ENCODE measurements around the gene AGBL5. TPM values are rescaled to one million over a fixed set of nuclear protein-coding genes. Genes with fewer than 3 reads are reported as not detected.

The AGBL5 gene
- total and polyA plus RNA-seq, 2 of the 13 experiments (the other 11 are each of a cell fraction or from before 2014, with no cell fraction given): 55.9 to 73.3 TPM

- no peak for TF ChIP-seq TRAFD1 (CRISPR knock-in tag; IDR thresholded peaks at IDR 0.05; ENCODE audit: borderline replicate concordance)
- TF ChIP-seq KLF6 (CRISPR knock-in tag; IDR thresholded peaks at IDR 0.05): no peak; the same call in 1 of the 2 replicates
- no peak for TF ChIP-seq SRSF4 (IDR thresholded peaks at IDR 0.05; ENCODE audit: low read depth, low read length, poor library complexity, severe bottlenecking)
- no peak; the same call in 1 of the 2 replicates for TF ChIP-seq PLSCR1 (CRISPR knock-in tag; IDR thresholded peaks at IDR 0.05; ENCODE audit: borderline replicate concordance)
- TF ChIP-seq ZBTB38 (CRISPR knock-in tag; IDR thresholded peaks at IDR 0.05): peak; percentile 91
- TF ChIP-seq ZNF136 (CRISPR knock-in tag; IDR thresholded peaks at IDR 0.05; ENCODE audit: low read depth): no peak
- TF ChIP-seq ZNF567 (CRISPR knock-in tag; IDR thresholded peaks at IDR 0.05; ENCODE audit: borderline replicate concordance): 0 out of 2 replicates have a peak, but pooled peaks have one; percentile 83
- peak; percentile 90; the same call in 1 of the 2 replicates for TF ChIP-seq ZNF552 (CRISPR knock-in tag; IDR thresholded peaks at IDR 0.05; ENCODE audit: borderline replicate concordance)
- 0 out of 2 replicates have a peak, but pooled peaks have one; percentile 14 for TF ChIP-seq IRF9 (CRISPR knock-in tag; IDR thresholded peaks at IDR 0.05; ENCODE audit: borderline replicate concordance)
- no peak for TF ChIP-seq ZMYM2 (CRISPR knock-in tag; IDR thresholded peaks at IDR 0.05)
- TF ChIP-seq CC2D1A (CRISPR knock-in tag; IDR thresholded peaks at IDR 0.05): no peak
- TF ChIP-seq ZFP36L2 (CRISPR knock-in tag; IDR thresholded peaks at IDR 0.05): no peak
- no peak for TF ChIP-seq ZFP1 (CRISPR knock-in tag; IDR thresholded peaks at IDR 0.05)
- no peak for TF ChIP-seq TBX2 (CRISPR knock-in tag; IDR thresholded peaks at IDR 0.05; ENCODE audit: borderline replicate concordance)
- TF ChIP-seq, protein P1, sequence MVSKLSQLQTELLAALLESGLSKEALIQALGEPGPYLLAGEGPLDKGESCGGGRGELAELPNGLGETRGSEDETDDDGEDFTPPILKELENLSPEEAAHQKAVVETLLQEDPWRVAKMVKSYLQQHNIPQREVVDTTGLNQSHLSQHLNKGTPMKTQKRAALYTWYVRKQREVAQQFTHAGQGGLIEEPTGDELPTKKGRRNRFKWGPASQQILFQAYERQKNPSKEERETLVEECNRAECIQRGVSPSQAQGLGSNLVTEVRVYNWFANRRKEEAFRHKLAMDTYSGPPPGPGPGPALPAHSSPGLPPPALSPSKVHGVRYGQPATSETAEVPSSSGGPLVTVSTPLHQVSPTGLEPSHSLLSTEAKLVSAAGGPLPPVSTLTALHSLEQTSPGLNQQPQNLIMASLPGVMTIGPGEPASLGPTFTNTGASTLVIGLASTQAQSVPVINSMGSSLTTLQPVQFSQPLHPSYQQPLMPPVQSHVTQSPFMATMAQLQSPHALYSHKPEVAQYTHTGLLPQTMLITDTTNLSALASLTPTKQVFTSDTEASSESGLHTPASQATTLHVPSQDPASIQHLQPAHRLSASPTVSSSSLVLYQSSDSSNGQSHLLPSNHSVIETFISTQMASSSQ (IDR thresholded peaks at IDR 0.05; ENCODE audit: low read depth): no peak
- TF ChIP-seq, protein P1 (CRISPR knock-in tag; IDR thresholded peaks at IDR 0.05; ENCODE audit: borderline replicate concordance): no peak
- no peak for TF ChIP-seq ARID5B (CRISPR knock-in tag; IDR thresholded peaks at IDR 0.05)
- TF ChIP-seq GZF1 (CRISPR knock-in tag; IDR thresholded peaks at IDR 0.05): no peak
Observed at GRCh38 chr2:27085673-27086089, 34.2 kb downstream of the AGBL5 start (continued).

Measured in HepG2 (cell line).